HG02973 (cell line): ENCODE results near the gene RNF19B.
"Not testable (repeated sequence)": the region's sequence is repeated elsewhere in the genome, so short reads cannot be mapped to it uniquely, and the experiment has no call there.

ENCODE experiments used
- ATAC-seq: cut with Tn5 transposase; IDR thresholded peaks from one replicate; pipeline ENCODE4 v1.9.1; 2021; ENCODE audit warnings: moderate library complexity; ENCODE audit not compliant: unreplicated experiment

Gene RNF19B

GRCh38 chr1:32934535-32934934 is 30.1 kb downstream of the RNF19B start:
- ATAC-seq, result no peak

DNA sequence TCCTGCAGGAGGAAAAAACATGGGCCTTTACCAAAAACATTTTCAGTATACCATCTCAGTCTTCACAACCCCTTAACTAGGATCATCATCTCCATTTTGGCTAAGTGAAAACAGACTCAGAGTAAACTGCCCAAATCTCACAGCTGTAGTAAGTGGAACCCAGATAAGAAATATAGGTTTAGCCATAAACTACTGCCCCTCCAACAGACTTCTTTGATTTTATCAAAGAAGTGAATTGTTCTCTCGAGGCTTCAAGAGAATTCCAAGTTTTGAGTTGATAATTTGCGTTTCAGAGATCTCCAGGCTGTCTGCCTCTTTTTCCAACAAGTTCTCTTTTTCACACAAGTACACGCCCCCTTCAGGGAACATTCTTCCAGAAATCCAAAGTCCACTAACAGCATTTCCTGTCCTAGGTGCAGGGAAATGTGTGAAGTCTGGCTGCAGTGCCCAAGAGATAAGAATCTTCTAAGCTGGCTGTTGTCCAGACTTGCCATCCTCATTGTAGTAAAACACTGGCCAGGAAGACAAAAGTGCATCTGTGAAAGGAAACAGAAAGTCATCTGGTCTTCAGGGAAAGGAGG is 30.8 kb downstream of the RNF19B start:
- ATAC-seq, result no peak

DNA sequence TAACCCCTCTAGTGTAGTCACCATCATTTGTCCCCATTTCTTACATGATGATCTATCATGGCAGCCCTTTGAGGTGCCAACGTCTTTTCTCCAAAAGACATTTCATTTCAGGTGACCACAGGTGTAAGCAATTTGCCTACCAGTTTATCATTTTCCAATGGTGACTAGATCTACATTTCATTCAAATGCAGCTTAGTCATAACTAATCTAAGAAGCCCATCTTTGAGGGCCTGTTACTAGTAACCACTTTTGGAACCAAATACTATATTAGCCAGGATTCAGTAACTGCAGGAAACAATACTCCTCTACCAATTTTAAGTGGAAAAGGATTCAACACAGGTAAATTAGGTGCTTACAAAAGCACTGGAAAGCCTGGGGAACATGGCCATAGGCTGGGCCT is 32.8 kb downstream of the RNF19B start:
- no peak for ATAC-seq

DNA sequence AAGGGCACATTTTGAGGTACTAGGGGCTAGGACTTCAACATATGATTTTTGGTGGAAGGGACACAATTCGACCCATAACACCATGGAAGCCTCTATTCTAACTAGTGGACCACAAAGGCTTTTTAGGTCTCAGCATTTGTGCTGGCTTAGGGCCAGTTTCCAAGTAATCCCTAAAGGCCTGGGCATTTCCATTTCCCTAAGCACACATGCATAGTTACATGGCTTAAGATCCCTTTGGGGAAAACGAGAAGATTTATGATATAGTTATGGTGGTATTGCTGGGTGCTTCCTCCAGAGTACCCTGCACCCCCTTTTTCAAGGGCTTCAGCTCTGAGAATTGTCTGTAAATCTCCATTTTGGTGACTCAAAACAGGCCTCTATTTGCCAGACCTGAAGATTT is 35.2 kb downstream of the RNF19B start:
- no peak for ATAC-seq

- ATAC-seq, result no peak
These were observed 35.9 kb downstream of the RNF19B start for GRCh38 chr1:32928715-32929114.

DNA sequence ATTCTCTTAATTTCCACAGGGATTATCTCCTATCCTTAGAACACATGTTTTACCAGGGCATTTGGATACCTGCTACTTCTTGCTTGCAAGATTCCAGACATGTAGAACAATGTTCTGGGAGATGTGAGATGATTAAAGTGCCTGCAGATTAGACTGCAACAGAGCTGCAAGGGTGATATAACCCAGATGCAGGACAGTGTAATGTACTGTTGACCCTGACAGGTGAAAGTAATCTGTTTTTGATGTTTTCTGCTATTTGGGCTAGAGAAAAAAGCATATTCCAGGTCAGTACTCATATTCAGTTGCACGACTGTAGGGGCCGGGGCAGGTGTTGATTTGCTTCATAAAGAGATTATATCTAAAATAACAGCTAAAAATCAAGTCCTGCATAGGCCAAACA is 36.3 kb downstream of the RNF19B start:
- ATAC-seq, result no peak

DNA sequence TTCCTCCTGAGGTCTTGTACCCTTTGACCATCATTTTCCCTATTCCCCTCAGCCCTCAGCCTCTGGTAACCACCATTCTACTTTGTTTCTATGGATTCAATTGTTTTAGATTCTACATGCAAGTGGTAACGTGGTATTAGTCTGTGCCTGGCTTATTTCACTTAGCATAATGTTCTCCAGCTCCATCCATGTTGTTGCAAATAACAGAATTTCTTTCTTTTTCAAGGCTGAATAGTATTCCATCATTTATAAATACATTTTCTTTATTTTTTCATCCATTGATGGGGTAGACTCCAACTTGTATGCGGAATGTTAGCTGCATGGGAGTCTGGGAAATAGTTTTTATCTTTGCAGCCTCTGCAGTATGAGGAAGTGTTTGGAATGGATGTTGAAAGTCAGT is 37.2 kb downstream of the RNF19B start:
- ATAC-seq, result no peak

GRCh38 chr1:32926562-32926961 is 38.0 kb downstream of the RNF19B start:
- ATAC-seq, result no peak

DNA sequence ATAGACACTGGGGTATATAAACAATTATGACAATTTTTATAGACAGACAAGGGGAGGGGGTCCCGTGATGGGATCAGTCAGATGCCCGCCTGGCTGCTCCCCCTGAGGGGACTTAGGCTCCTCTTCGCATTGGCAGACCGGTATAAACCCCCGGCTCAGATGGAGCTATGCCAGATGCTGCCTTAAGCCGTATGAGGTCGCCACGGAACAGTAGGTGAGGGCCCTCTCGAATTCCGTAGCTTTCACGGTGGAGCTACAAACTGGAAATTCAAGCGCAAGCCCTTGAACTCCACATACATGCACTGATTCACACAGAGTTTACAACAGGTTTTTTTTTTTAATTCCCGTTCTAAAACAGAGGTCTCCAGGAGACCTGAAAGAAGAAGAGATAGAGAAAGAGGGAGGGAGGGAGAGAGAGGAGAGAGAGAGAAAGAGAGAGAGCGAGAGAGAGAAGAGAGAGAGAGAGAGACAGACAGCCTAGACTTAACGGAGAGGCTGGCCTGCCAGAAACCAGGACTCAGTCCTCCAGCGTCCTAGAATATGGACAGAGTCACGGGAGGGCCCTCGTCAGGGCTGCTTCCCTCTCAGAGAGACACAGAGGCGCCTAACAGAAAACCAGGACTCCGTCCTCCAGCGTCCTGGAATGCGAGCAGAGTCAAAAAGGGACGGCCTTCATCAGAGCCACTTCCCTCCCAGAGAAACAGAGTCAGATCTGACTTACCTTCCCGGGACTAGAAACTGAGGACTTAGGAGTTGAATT is 39.0 kb downstream of the RNF19B start:
- no peak for ATAC-seq

DNA sequence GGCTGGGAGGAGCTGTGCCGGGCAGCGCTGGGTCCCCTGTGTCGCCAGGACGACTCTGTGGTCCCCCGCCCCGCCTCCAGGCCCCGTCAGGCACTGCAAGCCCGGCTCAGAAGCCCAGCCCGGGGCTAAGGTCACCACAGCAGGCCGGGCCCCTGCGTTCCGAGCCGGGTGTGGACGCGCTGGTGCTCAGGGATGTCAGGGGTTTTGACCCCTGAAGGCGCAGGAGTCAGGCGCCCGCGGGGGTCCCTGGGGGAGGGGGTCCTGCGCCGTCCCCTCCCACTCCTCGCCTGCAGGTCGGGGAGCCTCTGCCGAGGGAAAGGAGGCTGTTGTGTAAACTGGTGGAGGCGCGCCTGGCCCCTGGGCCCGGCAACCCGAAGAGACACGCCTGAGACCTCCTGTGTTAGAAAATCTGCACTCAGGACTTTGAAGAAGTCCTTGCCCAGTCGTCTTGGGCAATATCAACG is 39.7 kb downstream of the RNF19B start:
- ATAC-seq, result no peak

DNA sequence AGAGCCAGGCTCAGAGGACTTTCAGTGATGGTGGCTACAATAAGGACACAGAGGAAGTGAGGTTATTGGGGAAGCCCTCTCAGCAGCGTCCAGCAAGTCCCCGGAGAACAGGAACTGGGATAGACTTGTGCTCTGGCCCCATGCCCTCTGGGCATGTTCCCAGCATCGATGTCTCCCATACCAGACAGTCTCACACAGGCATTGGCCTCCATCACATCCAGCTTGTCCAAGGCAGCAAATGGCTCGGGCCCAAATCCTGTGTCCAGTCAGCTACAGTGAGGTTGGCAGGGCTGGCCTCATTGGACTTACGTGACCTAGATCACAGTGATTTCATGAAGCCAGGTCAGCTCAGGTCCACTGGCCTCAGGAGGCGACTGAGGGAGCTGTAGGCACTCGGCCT is 43.8 kb downstream of the RNF19B start:
- ATAC-seq, result no peak

- no peak for ATAC-seq
These were observed 44.5 kb downstream of the RNF19B start for GRCh38 chr1:32919811-32920733.

DNA sequence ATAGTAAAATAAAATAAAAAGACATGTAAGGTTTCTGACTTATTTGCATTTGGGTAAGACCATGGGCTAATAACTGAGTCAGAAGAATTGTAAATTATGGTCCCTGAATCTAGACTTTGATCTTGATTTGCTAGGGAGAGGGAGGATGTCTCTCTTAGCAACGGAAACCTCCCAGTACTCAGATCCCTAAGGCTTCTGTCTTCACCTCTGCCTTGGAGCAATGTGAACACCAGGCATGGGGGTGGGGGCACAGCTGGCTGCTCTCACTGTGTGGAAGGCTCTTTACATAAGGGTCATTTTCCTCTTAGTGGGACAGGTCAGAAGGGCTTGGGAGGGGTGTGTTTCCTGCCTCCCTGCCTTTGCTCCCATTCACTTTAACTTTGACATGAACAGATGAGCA is 46.4 kb downstream of the RNF19B start:
- ATAC-seq, result no peak

DNA sequence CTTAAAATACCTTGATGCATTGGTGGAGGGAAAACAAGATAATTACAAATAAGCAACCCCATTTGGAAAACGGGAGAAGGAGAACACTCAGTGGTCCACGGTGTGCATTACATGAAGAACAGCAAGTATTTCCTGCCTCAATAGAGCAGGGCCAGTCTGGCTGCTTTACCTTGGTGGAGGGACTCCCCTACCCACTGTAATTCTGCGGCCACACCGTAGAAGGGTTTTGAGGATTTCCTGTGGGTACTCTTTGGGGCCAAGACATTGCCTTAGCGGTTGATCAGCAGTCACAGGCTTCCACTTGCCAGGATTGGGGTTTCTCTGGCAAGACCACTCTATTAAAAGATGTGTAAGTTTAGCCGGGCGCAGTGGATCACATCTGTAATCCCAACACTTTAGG is 47.1 kb downstream of the RNF19B start:
- no peak for ATAC-seq

DNA sequence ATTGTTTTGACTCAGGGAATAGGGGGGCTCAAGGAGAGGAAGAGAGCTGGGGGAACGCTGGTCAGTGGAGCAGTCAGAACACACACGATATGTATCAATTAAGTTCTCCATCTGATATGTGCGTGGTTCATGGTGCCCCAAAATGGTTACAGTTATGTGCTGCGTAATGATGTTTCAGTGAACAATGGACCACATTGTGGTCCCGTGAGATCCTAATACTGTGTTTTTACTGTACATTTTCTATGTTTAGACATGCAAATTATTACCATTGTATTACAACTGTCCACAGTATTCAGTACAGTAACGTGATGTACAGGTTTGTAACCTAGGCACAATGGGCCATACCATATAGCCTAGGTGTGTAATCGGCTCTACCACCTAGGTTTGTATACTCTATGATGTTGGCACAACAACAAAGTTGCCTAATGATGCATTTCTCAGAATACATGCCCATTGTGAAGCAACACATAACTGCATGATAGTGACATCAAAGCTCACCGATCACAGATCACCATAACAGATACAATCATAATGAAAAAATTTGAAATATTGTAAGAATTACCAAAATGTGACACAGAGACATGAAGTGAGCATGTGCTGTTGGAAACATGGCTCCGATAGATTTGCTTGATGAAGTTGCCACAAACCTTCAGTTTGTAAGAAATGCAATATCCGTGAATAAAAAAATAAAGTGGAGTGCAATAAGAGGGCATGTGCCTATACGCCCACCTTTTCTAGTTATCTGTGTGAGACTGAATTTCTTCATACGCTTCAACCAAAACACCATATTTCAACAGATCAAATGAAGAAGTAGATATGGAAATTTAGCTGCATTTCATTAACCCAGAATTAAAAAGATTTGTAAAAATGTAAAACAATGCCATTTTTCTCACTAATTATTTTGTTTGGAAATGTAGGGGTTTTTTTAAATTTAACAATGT is 48.6 kb downstream of the RNF19B start:
- no peak for ATAC-seq

GRCh38 chr1:32910319-32910718 is 54.3 kb downstream of the RNF19B start:
- ATAC-seq, result no peak

DNA sequence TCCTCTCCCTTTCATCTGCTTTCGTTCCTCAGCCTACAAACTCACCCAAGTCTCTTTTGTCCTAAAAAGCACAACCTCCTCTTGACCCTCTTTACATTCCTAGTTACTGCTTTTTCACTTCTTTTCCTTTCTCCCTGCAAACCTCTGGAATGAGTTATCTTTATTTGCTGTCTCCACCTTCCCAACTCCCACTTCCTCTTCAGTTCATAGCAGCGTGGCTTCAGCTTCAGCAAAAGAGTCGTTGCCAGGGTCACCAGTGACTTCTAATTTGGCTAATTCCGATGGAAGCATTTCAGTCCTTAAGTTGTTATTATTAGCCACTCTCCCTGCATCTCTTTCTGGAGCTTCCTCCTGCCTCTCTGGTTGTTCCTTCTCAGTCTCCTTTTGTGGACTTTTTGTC is 57.2 kb downstream of the RNF19B start:
- no peak for ATAC-seq

DNA sequence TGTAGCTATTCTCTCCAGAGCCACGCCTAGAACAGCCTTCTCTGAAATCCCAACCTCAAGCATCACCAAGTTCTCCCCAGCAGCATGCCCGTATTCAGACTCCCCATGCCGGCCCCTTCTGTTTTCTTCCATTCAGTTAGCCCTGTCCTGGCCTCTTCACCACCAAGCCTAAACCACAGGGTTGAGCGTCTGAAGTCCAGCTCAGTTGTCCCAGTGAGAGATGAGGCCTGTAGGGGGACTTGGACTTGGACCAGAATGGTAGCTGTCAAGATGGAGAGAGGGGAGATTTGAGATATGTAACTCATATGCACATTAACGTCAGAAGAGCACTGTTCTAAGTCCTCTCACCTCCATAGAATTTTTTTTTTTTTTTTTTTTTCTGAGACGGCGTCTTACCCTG is 58.0 kb downstream of the RNF19B start:
- no peak for ATAC-seq

GRCh38 chr1:32905588-32905987 is 59.0 kb downstream of the RNF19B start:
- ATAC-seq, result not testable (repeated sequence)

- ATAC-seq, result no peak
These were observed 59.8 kb downstream of the RNF19B start for GRCh38 chr1:32904797-32905196.
